ENCODE measurements around the gene DCUN1D2.

GRCh38 chr13:113469582-113469981, 20.9 kb downstream of the DCUN1D2 start:
- TF ChIP-seq CTCF (IDR thresholded peaks at IDR 0.05 in 8 of 11, conservative IDR thresholded peaks at IDR 0.05 in 3 of 11) (no peak), POLR2A (IDR thresholded peaks at IDR 0.05) (no peak)

Data from spleen (tissue), 7 donors.